ENCODE results near the gene TMEM125. TPM values are rescaled to one million over a fixed set of nuclear protein-coding genes. Genes with fewer than 3 reads are reported as not detected.

Gene TMEM125
- total RNA-seq, 1 donor from 2014 or later: 10.8 TPM

- ATAC-seq: no peak
These were observed 25.0 kb downstream of the TMEM125 start for GRCh38 chr1:43294761-43295160.

- no peak for ATAC-seq
These were observed 26.4 kb downstream of the TMEM125 start for GRCh38 chr1:43296207-43296606.

DNA sequence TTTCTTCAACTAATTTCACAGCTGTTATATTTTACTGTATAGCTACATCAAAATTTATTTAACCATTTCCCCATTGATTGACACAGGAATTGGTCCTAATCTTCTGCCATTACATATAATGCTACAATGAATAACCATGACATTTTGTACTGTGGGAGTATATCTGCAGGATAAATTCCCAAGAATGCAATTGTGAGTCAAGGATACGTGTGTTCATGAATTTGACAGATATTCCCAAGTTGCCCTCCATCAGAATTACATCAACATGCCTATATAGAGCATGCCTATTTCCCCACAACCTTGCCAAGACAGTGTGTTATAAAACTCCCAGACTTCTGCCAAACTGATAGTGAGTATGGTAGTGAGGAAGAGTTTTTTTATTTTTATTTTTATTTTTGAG, 28.3 kb downstream of the TMEM125 start:
- no peak for ATAC-seq

- no peak for ATAC-seq
These were observed 29.3 kb downstream of the TMEM125 start for GRCh38 chr1:43299101-43299500.

DNA sequence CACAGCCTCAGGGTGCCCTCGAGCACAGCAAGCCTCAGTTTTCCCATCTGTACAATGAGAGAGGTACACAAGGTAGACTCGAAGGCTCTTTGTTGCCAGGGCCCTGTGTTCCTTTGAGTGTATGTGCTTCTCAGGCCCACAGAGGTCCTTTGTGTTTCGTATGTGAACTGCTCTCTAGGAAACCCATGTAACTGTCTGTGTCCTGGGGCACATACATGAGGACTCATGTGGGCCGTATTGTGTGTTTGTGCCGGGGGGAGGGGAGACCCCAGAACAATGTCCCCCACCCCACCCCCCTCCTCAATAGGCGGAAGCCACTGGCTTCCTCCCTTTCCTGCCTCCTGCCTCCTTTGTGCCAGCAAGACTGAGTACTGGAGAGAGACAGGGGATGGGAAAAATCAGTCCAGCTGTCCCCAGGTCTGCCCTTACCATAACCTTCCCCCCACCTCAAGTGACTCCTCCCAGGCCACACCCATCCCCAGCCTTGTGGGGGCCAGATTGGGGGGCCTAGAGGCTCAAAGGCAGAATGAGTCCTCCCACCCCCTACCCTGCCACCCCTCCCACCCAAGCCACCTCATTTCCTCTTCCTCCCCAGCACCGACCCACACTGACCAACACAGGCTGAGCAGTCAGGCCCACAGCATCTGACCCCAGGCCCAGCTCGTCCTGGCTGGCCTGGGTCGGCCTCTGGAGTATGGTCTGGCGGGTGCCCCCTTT, 30.8 kb downstream of the TMEM125 start, which contains the start of gene TIE1:
Gene TIE1, plus strand, starts transcription at position 605 of the 717 bp plus-strand sequence. Its CDS starts 90 bp downstream, at position 695.
- ATAC-seq: peak; percentile 50

- no peak for ATAC-seq
These were observed 32.4 kb downstream of the TMEM125 start for GRCh38 chr1:43302201-43302600.

- ATAC-seq: no peak
These were observed 33.1 kb downstream of the TMEM125 start for GRCh38 chr1:43302721-43303470.

- no peak for ATAC-seq
These were observed 33.9 kb downstream of the TMEM125 start for GRCh38 chr1:43303471-43304313.

- no peak for ATAC-seq
These were observed 34.5 kb downstream of the TMEM125 start for GRCh38 chr1:43304314-43304681.

GRCh38 chr1:43304771-43305300, 35.1 kb downstream of the TMEM125 start:
- ATAC-seq: no peak

- ATAC-seq: no peak
These were observed 35.7 kb downstream of the TMEM125 start for GRCh38 chr1:43305461-43305860.

DNA sequence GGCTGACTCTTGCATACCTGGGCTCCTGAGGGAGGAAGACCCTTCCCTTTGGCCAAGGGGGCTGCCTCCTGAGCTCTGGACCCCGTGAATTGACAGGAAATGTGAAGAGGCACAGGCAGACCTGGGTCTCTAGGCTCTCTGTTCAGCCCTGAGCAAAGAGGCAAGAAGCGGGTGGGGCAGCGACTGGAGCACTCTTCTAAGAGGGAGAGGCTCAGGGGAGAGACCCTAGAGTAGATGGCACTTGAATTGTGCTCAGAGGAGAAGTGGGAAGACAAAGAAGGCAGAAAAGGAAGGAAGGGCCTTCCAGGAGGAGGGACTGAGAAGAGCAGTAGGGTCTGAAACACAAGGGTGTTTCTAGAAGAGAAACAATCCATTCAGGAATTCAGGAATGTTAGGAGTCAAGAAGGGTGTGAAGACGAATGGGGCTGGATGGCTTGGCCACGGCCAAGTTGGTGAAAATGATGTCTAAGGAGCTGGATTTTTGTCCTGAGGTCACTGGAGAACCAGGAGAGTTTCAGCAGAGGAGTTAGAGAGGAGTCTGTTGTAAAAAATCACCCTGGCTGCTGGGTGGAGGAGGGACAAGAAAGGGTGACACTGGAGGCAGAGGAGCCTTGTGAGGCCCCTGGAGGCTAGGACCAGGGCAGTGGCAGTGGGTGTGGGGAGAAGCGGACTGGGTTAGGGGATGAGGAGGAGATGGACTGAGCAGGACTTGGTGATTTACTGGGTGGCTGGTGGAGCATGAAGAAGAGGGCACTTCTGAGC, 36.3 kb downstream of the TMEM125 start:
- no peak for ATAC-seq

- no peak for ATAC-seq
These were observed 37.1 kb downstream of the TMEM125 start for GRCh38 chr1:43306688-43307457.

DNA sequence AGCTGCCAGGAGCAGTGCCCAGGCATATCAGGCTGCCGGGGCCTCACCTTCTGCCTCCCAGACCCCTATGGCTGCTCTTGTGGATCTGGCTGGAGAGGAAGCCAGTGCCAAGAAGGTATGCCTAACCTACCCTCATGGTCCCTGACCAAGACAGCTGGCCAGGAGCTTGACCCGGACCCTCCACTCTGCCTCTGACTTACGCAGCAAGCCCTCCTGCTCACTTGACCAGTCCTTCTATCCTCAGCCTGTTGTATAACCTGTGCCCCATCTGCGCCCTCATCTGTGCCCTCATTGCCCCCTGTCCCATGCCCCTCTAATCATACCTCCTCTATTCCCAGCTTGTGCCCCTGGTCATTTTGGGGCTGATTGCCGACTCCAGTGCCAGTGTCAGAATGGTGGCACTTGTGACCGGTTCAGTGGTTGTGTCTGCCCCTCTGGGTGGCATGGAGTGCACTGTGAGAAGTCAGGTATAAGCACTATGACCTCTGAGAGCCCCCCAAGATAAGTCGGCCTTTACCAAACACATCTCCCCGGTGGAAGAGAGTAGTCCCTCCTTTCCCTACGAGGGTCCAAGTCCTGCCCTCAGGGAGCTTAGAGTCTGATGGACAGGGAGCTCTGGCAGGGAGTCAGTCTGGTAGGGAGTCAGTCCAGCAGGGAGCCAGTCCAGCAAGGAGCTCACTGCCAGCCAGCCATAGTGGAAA, 37.8 kb downstream of the TMEM125 start:
- no peak for ATAC-seq

- no peak for ATAC-seq
These were observed 39.0 kb downstream of the TMEM125 start for GRCh38 chr1:43308635-43309404.

DNA sequence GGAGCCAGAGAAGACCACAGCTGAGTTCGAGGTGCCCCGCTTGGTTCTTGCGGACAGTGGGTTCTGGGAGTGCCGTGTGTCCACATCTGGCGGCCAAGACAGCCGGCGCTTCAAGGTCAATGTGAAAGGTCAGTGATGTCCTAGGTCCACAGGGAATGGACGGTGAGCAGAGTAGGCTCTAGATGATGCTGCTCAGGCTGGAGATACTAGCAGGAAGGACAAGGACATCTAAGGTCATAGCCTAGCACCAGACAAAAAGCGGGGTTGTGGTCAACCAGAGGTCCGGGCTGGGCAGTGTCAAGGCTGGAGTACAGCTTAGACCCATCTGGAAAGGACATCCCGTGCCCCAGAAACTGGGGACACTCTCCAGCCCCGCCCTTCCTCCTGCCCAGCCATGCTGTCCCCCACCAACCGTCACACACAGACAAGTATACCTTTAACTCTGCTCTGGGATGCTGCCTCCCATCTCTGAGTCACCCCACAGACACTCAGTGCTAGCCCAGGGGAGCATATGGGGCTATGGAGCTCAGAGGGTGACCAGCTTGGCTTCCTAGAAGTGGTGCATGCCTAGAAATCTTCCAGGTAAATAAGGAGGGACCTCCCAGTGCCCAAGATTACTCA, 39.7 kb downstream of the TMEM125 start:
- ATAC-seq: no peak

DNA sequence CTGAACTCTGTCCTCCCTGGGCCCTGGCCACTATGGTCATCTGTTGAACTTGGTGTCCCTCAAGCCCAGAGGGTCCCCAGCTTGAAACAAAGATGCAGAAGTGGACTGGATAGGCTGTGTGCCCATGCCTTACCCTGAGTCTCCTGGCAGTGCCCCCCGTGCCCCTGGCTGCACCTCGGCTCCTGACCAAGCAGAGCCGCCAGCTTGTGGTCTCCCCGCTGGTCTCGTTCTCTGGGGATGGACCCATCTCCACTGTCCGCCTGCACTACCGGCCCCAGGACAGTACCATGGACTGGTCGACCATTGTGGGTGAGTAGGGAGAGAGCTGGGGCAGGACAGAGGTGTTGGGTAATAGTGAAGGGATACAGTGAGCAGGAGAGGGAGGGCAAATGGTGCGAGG, 41.7 kb downstream of the TMEM125 start:
- no peak for ATAC-seq

DNA sequence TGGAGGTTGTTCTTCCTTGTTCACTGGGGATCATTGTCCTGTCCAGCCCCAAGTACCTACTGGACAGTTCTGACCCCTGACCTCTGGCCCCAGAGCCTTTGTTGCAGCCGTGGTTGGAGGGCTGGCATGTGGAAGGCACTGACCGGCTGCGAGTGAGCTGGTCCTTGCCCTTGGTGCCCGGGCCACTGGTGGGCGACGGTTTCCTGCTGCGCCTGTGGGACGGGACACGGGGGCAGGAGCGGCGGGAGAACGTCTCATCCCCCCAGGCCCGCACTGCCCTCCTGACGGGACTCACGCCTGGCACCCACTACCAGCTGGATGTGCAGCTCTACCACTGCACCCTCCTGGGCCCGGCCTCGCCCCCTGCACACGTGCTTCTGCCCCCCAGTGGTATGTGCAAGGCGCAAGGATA, 42.4 kb downstream of the TMEM125 start:
- ATAC-seq: no peak
